Hematopoietic multipotent progenitor cell treated with erythropoietin and hydrocortisone succinate and interleukin-3 and kit ligand, for 6 days (in vitro differentiated cells): ENCODE data around the gene KIF22.
"Not testable (repeated sequence)": the region's sequence is repeated elsewhere in the genome, so short reads cannot be mapped to it uniquely, and the experiment has no call there.

Source experiments
- DNase-seq: peaks from one replicate; pipeline ENCODE4 v3.0.0-alpha.2; 2015

KIF22 gene

GRCh38 chr16:29767062-29767461 is 23.5 kb upstream of the KIF22 start:
- DNase-seq, result no peak

- DNase-seq, result no peak
Measured at GRCh38 chr16:29769507-29769906, 21.0 kb upstream of the KIF22 start.

GRCh38 chr16:29770250-29770929 is 20.2 kb upstream of the KIF22 start:
- DNase-seq, result no peak

- DNase-seq, result peak; percentile 33
Measured at GRCh38 chr16:29772330-29772729, 18.2 kb upstream of the KIF22 start.

GRCh38 chr16:29774730-29775129 is 15.8 kb upstream of the KIF22 start:
- no peak for DNase-seq

GRCh38 chr16:29775742-29776408 is 14.7 kb upstream of the KIF22 start:
- no peak for DNase-seq

GRCh38 chr16:29777576-29778350 is 12.8 kb upstream of the KIF22 start, which contains the start of gene ZG16:
Gene ZG16 (plus strand): TSS chr16:29778256. CDS start chr16:29779267, 1,011 bp downstream.
- DNase-seq, result no peak

- no peak for DNase-seq
Measured at GRCh38 chr16:29779474-29779873, 11.1 kb upstream of the KIF22 start.

- not testable (repeated sequence) for DNase-seq
Measured at GRCh38 chr16:29783094-29783953, 7.2 kb upstream of the KIF22 start.

GRCh38 chr16:29784157-29784556 is 6.4 kb upstream of the KIF22 start:
- no peak for DNase-seq

GRCh38 chr16:29784901-29785500 is 5.5 kb upstream of the KIF22 start:
- DNase-seq, result peak; percentile 84

GRCh38 chr16:29787155-29787554 is 3.4 kb upstream of the KIF22 start:
- DNase-seq, result not testable (repeated sequence)

- DNase-seq, result no peak
Measured at GRCh38 chr16:29789775-29790182, 772 bp upstream of the KIF22 start.

GRCh38 chr16:29790949-29791844 is 646 bp downstream of the KIF22 start:
- DNase-seq, result no peak

- DNase-seq, result peak; percentile 57
Measured at GRCh38 chr16:29791845-29792807, 1.6 kb downstream of the KIF22 start.

- not testable (repeated sequence) for DNase-seq
Measured at GRCh38 chr16:29793153-29793552, 2.6 kb downstream of the KIF22 start.

GRCh38 chr16:29794231-29794710 is 3.7 kb downstream of the KIF22 start:
- no peak for DNase-seq

- DNase-seq, result no peak
Measured at GRCh38 chr16:29802416-29802935, 11.9 kb downstream of the KIF22 start.

GRCh38 chr16:29804020-29804419 is 13.5 kb downstream of the KIF22 start:
- no peak for DNase-seq
